Uterus (tissue), 4 donors: ENCODE results near the gene CGRRF1. TPM values are rescaled to one million over a fixed set of nuclear protein-coding genes. Genes with fewer than 3 reads are reported as not detected.

ENCODE experiments used
- DNase-seq, 2 donors: peaks; one replicate each; pipeline ENCODE4 v3.0.0-alpha.2; 2019 to 2020
- H3K27ac ChIP-seq, 2 donors: fragments of 200-600 bp; sonication (generic); 1 replicate in 1 of 2; 2 replicates in 1 of 2; pipeline ENCODE4 v1.5.1; 2016 to 2018
- H3K27me3 ChIP-seq, 2 donors: fragments of 200-600 bp; sonication (generic); one replicate each; pipeline ENCODE4 v1.5.1; 2018 to 2019; ENCODE audit warnings: control low read depth in 1 of 2
- H3K36me3 ChIP-seq, 2 donors: fragments of 200-600 bp; sonication (generic); one replicate each; pipeline ENCODE4 v1.5.1; 2019; ENCODE audit warnings: control low read depth in 1 of 2
- H3K4me1 ChIP-seq, 2 donors: fragments of 200-600 bp; sonication (generic); one replicate each; pipeline ENCODE4 v1.5.1; 2018 to 2019; ENCODE audit warnings: control low read depth in 1 of 2
- H3K4me3 ChIP-seq, 2 donors: fragments of 200-600 bp; sonication (generic); 1 replicate in 1 of 2; 2 replicates in 1 of 2; pipeline ENCODE4 v1.5.1; 2018 to 2019; ENCODE audit warnings: mild to moderate bottlenecking in 1 of 2
- H3K9me3 ChIP-seq, 2 donors: fragments of 200-600 bp; sonication (generic); one replicate each; pipeline ENCODE4 v1.5.1; 2019; ENCODE audit warnings: control low read depth in 1 of 2
- POLR2A ChIP-seq, 2 donors: fragments of 450-650 bp; IDR thresholded peaks; one replicate each; pipeline ENCODE4 v1.6.1; 2016; ENCODE audit warnings: antibody characterized with exemption in 2 of 2, mild to moderate bottlenecking in 1 of 2, moderate library complexity in 1 of 2
- intact Hi-C: fragments of 100-400 bp; cut with DNase I; formaldehyde crosslinking; loops from one replicate; pipeline ENCODE4 v1.15.1; 2023; ENCODE audit warnings: low total_unique reads
- total RNA-seq, 4 donors: library from RNA; depleted of rRNA in 3 of 4; stranded (reverse); fragments of >200 nt in 3 of 4; gene quantifications; one replicate each; pipeline versions ENCODE4 v1.1.0 to v1.2.4, GENCODE V29; 2014 to 2023
- TF ChIP-seq, protein P1 (sequence below), 4 experiments: fragments of 200-600 bp in 2 of 4; fragments of 450-650 bp in 2 of 4; sonication (generic) in 2 of 4; IDR thresholded peaks; one replicate each; pipeline ENCODE4 v1.5.1; 2016 to 2019; ENCODE audit warnings: antibody characterized with exemption in 4 of 4, mild to moderate bottlenecking in 2 of 4, moderate library complexity in 1 of 4
- donor health status: DM: yes; HTN: yes; CAD: no.

CGRRF1 gene
- total RNA-seq, 4 donors from 2014 or later: 32.1 to 50.2 (median 33.7) TPM

DNA sequence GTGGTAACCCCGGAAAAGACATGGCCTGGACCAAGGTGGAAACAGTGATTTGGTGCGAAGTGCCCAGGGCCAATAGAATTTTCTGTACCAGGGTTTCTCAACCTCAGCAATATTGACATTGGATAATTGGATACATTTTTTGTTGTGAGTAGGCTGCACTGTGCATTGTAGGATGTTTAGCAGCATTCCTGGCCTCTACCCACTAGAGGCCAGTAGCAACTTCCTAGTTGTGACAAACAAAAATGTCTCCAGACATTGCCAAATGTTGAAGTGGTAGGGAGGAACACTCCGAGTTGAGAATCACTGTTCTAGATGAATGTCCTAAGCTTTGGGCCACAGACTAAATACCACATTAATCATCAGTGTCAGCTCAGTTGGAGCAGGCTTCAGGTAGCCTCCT lies 6.2 kb upstream of the CGRRF1 start:
- Histone ChIP-seq H3K4me3 (no peak overlapping the region), H3K27ac (no peak overlapping the region), H3K36me3 (no peaks in the 10 kb centered on the region), H3K9me3 (no peaks in the 10 kb centered on the region), H3K27me3 (no peaks in the 10 kb centered on the region), H3K4me1 (no peaks in the 10 kb centered on the region)
- intact Hi-C loops: no loop called here
- no peak for DNase-seq
- TF ChIP-seq, protein P1, sequence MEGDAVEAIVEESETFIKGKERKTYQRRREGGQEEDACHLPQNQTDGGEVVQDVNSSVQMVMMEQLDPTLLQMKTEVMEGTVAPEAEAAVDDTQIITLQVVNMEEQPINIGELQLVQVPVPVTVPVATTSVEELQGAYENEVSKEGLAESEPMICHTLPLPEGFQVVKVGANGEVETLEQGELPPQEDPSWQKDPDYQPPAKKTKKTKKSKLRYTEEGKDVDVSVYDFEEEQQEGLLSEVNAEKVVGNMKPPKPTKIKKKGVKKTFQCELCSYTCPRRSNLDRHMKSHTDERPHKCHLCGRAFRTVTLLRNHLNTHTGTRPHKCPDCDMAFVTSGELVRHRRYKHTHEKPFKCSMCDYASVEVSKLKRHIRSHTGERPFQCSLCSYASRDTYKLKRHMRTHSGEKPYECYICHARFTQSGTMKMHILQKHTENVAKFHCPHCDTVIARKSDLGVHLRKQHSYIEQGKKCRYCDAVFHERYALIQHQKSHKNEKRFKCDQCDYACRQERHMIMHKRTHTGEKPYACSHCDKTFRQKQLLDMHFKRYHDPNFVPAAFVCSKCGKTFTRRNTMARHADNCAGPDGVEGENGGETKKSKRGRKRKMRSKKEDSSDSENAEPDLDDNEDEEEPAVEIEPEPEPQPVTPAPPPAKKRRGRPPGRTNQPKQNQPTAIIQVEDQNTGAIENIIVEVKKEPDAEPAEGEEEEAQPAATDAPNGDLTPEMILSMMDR (IDR thresholded peaks at IDR 0.05): no peak
- no peak for TF ChIP-seq POLR2A (IDR thresholded peaks at IDR 0.05)

DNA sequence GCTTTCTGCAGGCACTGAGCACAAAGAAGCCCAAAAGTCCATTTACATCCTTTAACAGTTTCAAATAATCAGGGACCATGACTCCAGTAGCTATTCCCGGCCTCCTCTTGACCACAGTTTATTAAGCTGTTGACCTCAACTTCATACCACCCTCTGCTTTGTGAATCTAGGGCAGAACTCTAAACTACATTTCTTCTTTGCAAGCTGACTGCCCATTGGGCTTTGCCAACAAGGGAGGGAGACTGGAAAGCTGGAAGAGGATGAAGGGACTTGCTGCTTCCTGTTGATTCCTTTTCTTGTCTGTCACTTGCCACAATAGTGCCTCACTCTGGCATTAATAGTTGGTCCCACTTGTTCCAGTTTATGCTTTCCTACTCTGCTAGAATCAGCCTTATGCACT lies 2.7 kb downstream of the CGRRF1 start:
- Histone ChIP-seq H3K36me3 (no peaks in the 10 kb centered on the region), H3K4me1 (peaks cover 0 to 12% of the 10 kb centered on the region in 2 donors), H3K4me3 (no peak overlapping the region), H3K9me3 (peaks cover 0 to 10% of the 10 kb centered on the region in 2 donors), H3K27me3 (no peaks in the 10 kb centered on the region), H3K27ac (no peak overlapping the region)
- intact Hi-C loops: no loop called here
- TF ChIP-seq, protein P1 (IDR thresholded peaks at IDR 0.05): no peak
- TF ChIP-seq POLR2A (IDR thresholded peaks at IDR 0.05): no peak
- DNase-seq: no peak

DNA sequence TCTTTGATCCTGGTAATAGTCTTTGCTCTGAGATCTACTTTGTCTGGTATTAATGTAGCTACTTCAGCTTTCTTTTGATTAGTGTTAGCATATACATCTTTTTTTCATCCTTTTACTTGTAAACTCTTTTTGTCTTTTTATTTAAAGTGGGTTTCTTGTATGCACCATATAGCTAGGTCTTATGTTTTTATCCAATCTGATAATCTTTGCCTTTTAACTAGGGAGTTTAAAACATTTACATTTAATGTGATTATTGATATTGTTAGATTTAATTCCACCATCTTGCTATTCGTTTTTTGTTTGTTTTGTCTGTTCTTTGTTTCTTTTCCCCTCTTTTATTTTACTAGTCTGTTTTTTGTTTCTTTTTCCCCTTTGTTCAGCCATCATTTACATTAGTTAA lies 6.0 kb downstream of the CGRRF1 start:
- Histone ChIP-seq H3K27me3 (no peaks in the 10 kb centered on the region), H3K36me3 (no peaks in the 10 kb centered on the region), H3K4me3 (no peak overlapping the region), H3K4me1 (peaks cover 0 to 11% of the 10 kb centered on the region in 2 donors), H3K9me3 (peaks cover 0 to 10% of the 10 kb centered on the region in 2 donors), H3K27ac (no peak overlapping the region)
- TF ChIP-seq, protein P1 (IDR thresholded peaks at IDR 0.05): no peak
- TF ChIP-seq POLR2A (IDR thresholded peaks at IDR 0.05): no peak
- intact Hi-C loops: no loop called here
- no peak for DNase-seq

DNA sequence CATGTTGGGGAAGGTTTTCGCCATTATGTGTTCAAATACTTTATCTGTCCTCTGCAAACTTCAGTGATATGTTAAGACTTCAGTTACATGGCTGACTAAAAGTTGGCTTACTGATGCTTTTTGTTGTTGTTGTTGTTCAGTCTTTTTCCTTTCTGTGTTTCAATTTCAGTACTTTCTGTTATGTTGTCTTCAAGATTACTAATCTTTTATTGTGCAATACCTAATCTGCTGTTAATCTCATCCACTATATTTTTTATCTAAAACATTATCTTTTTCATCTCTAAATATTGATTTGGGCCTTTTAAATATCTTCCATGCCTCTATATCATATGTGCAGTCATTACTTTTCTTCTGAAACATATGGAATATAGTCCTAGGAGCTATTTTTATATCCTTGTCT lies 7.0 kb downstream of the CGRRF1 start:
- intact Hi-C loops: no loop called here
- Histone ChIP-seq H3K4me1 (peaks cover 0 to 5% of the 10 kb centered on the region in 2 donors), H3K9me3 (peaks cover 0 to 10% of the 10 kb centered on the region in 2 donors), H3K36me3 (no peaks in the 10 kb centered on the region), H3K27me3 (no peaks in the 10 kb centered on the region), H3K27ac (no peak overlapping the region), H3K4me3 (no peak overlapping the region)
- TF ChIP-seq POLR2A (IDR thresholded peaks at IDR 0.05): no peak
- TF ChIP-seq, protein P1 (IDR thresholded peaks at IDR 0.05): no peak
- no peak for DNase-seq

DNA sequence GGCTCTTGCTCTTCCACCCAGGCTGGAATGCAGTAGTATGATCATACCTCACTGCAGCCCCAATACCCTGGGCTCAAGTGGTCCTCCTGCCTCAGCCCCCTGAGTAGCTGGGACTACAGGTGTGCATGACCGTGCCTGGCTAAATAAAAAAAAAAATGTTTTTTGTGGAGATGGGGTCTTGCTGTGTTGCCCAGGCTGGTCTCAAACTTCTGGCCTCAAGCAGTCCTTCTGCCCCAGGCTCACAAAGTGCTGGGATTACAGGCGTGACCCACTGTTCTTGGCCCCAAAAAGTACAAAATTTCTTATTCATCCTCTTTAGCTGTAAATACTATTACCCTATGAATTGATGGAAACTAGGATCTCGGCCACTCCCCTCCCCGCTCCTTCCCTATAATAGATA lies 14.7 kb downstream of the CGRRF1 start:
- DNase-seq: no peak
- Histone ChIP-seq H3K9me3 (no peaks in the 10 kb centered on the region), H3K27ac (no peak overlapping the region), H3K27me3 (no peaks in the 10 kb centered on the region), H3K4me1 (no peaks in the 10 kb centered on the region), H3K36me3 (no peaks in the 10 kb centered on the region), H3K4me3 (no peak overlapping the region)
- intact Hi-C loops: no loop called here
- TF ChIP-seq, protein P1 (IDR thresholded peaks at IDR 0.05): no peak
- TF ChIP-seq POLR2A (IDR thresholded peaks at IDR 0.05): no peak
